HG03565 (cell line): ENCODE results near the gene HMX1.

ENCODE experiments used
- ATAC-seq: cut with Tn5 transposase; IDR thresholded peaks from one replicate; pipeline ENCODE4 v1.9.1; 2021; ENCODE audit warnings: mild to moderate bottlenecking, moderate library complexity; ENCODE audit not compliant: unreplicated experiment

Gene HMX1

GRCh38 chr4:8869002-8869897 lies 2.4 kb downstream of the HMX1 start:
- no peak for ATAC-seq

- ATAC-seq = no peak
Observed at GRCh38 chr4:8868321-8869001, 3.2 kb downstream of the HMX1 start.

GRCh38 chr4:8867624-8868320 lies 3.9 kb downstream of the HMX1 start:
- no peak for ATAC-seq

- no peak for ATAC-seq
Observed at GRCh38 chr4:8866828-8867623, 4.6 kb downstream of the HMX1 start.

- no peak for ATAC-seq
Observed at GRCh38 chr4:8866421-8866820, 5.2 kb downstream of the HMX1 start.

GRCh38 chr4:8865681-8866310 lies 5.8 kb downstream of the HMX1 start:
- ATAC-seq = no peak

GRCh38 chr4:8864912-8865680 lies 6.5 kb downstream of the HMX1 start:
- no peak for ATAC-seq

- no peak for ATAC-seq
Observed at GRCh38 chr4:8863686-8864682, 7.7 kb downstream of the HMX1 start.

- ATAC-seq = no peak
Observed at GRCh38 chr4:8862800-8863685, 8.6 kb downstream of the HMX1 start.

- no peak for ATAC-seq
Observed at GRCh38 chr4:8862334-8862733, 9.3 kb downstream of the HMX1 start.

GRCh38 chr4:8861576-8862295 lies 9.9 kb downstream of the HMX1 start:
- ATAC-seq = no peak

- ATAC-seq = no peak
Observed at GRCh38 chr4:8860892-8861575, 10.6 kb downstream of the HMX1 start.

- no peak for ATAC-seq
Observed at GRCh38 chr4:8860096-8860891, 11.3 kb downstream of the HMX1 start.

- no peak for ATAC-seq
Observed at GRCh38 chr4:8859550-8860095, 12.0 kb downstream of the HMX1 start.

GRCh38 chr4:8858701-8859210 lies 12.9 kb downstream of the HMX1 start:
- ATAC-seq = no peak
